Caco-2 (cell line): ENCODE results near the gene CLMN. TPM values are rescaled to one million over a fixed set of nuclear protein-coding genes. Genes with fewer than 3 reads are reported as not detected.

ENCODE experiments used
- BruUV-seq: library from RNA; stranded (reverse); fragments of 400-500 nt; replicated peaks from 2 replicates; lab custom pipeline; 2021; lab: Mats Ljungman, UMichigan
- CTCF ChIA-PET: fragments of 300-600 bp; sonication (Branson Sonifier 250); formaldehyde crosslinking; loops from one replicate; lab custom pipeline; 2022; ENCODE audit warnings: antibody characterized with exemption; lab: Charles Lee
- POLR2A ChIA-PET: fragments of 300-600 bp; sonication (Branson Sonifier 250); formaldehyde crosslinking; loops from one replicate; lab custom pipeline; 2022; ENCODE audit warnings: antibody characterized with exemption; lab: Charles Lee
- DNase-seq, 2 experiments: peaks; one replicate each; pipeline versions ENCODE4 v3.0.0 to v3.0.0-alpha.2; 2020 to 2022
- H3K27me3 ChIP-seq: replicated peaks from 2 replicates; pipeline ENCODE4 v1.6.0; 2011; ENCODE audit warnings: low read length; ENCODE audit not compliant: control insufficient read depth, insufficient read depth
- H3K36me3 ChIP-seq: 2 replicates; pipeline ENCODE4 v1.5.1; 2011; ENCODE audit warnings: low read length; ENCODE audit not compliant: control insufficient read depth, insufficient read depth
- H3K4me1 ChIP-seq: fragments of 250-450 bp; sonication (Bioruptor Pico); 2 replicates; pipeline ENCODE4 v1.5.1; 2020; ENCODE audit warnings: mild to moderate bottlenecking
- H3K4me3 ChIP-seq: 2 replicates; pipeline ENCODE4 v1.5.1; 2011; ENCODE audit warnings: low read depth, mild to moderate bottlenecking, control low read depth, low read length
- H3K9me3 ChIP-seq: fragments of 250-450 bp; sonication (Bioruptor Pico); 2 replicates; pipeline ENCODE4 v1.5.1; 2020; ENCODE audit warnings: mild to moderate bottlenecking, moderate library complexity
- H3K27ac Mint-ChIP-seq: one replicate; pipeline ENCODE4 v1.8.0; 2022; ENCODE audit warnings: mixed read lengths; ENCODE audit not compliant: unreplicated experiment
- H3K27me3 Mint-ChIP-seq: one replicate; pipeline ENCODE4 v1.8.0; 2022; ENCODE audit warnings: mixed read lengths; ENCODE audit not compliant: insufficient read depth, unreplicated experiment
- H3K36me3 Mint-ChIP-seq: one replicate; pipeline ENCODE4 v1.8.0; 2022; ENCODE audit warnings: mild to moderate bottlenecking, mixed read lengths; ENCODE audit not compliant: insufficient read depth, unreplicated experiment
- H3K4me1 Mint-ChIP-seq: one replicate; pipeline ENCODE4 v1.8.0; 2022; ENCODE audit warnings: low read depth, mixed read lengths; ENCODE audit not compliant: unreplicated experiment
- H3K4me3 Mint-ChIP-seq: one replicate; pipeline ENCODE4 v1.8.0; 2022; ENCODE audit warnings: mild to moderate bottlenecking, moderate library complexity, mixed read lengths; ENCODE audit not compliant: unreplicated experiment
- H3K9me3 Mint-ChIP-seq: one replicate; pipeline ENCODE4 v1.8.0; 2022; ENCODE audit warnings: mixed read lengths; ENCODE audit not compliant: unreplicated experiment
- CTCF ChIP-seq, 2 experiments: fragments of 200-600 bp in 1 of 2; IDR thresholded peaks; 1 replicate in 1 of 2; 2 replicates in 1 of 2; pipeline versions ENCODE4 v1.5.1 to v1.8.0; 2011 to 2022; ENCODE audit warnings: antibody characterized with exemption in 1 of 2, control low read depth in 1 of 2, inconsistent platforms in 1 of 2, low read depth in 1 of 2, low read length in 1 of 2, mild to moderate bottlenecking in 1 of 2, moderate library complexity in 1 of 2; ENCODE audit not compliant: insufficient read depth in 1 of 2, severe bottlenecking in 1 of 2, unreplicated experiment in 1 of 2
- intact Hi-C: fragments of 100-400 bp; cut with micrococcal nuclease; formaldehyde crosslinking; loops from one replicate; pipeline ENCODE4 v1.10.0; 2022; ENCODE audit not compliant: unreplicated experiment
- total RNA-seq: library from RNA; stranded (reverse); gene quantifications from 2 replicates; pipeline ENCODE4 v1.2.3, GENCODE V29; 2022

CLMN gene
- total RNA-seq, 1 experiment from 2014 or later, result 6.7 TPM

GRCh38 chr14:95318399-95319311 lies 1.1 kb downstream of the CLMN start:
- no peaks in the 10 kb centered on the region for H3K9me3 ChIP-seq
- no peaks in the 10 kb centered on the region; the same call in 1 of the 2 replicates for H3K4me1 ChIP-seq
- peak overlapping the region; percentile 76 for H3K4me3 ChIP-seq
- TF ChIP-seq CTCF (IDR thresholded peaks at IDR 0.05; ENCODE audit: insufficient read depth in 1 of 2, low read depth in 1 of 2, low read length in 1 of 2, severe bottlenecking in 1 of 2, unreplicated experiment in 1 of 2), result no peak
- intact Hi-C loops, result no loop called here
- Mint-ChIP-seq H3K27ac (no peak overlapping the region), H3K4me1 (peaks cover 10% of the 10 kb centered on the region), H3K27me3 (no peaks in the 10 kb centered on the region), H3K4me3 (peak overlapping the region; percentile 78), H3K9me3 (no peaks in the 10 kb centered on the region), H3K36me3 (no peaks in the 10 kb centered on the region)
- no peak for DNase-seq
- ChIA-PET POLR2A (no interaction called here), CTCF (interaction anchor here (0.7 kb wide), 1 partner anchor 161 kb away, joined by 3 read pairs; no protein-coding TSS in a partner anchor)
- no peaks in the 10 kb centered on the region for H3K27me3 ChIP-seq
- no peaks in the 10 kb centered on the region for H3K36me3 ChIP-seq
- no TSS peak for BruUV-seq

- intact Hi-C loops, result no loop called here
- ChIA-PET CTCF (no interaction called here), POLR2A (no interaction called here)
- no peaks in the 10 kb centered on the region for H3K9me3 Mint-ChIP-seq
- H3K27me3 Mint-ChIP-seq, result no peaks in the 10 kb centered on the region
- no peaks in the 10 kb centered on the region for H3K36me3 Mint-ChIP-seq
- no peak for DNase-seq
- Histone ChIP-seq H3K4me1 (no peaks in the 10 kb centered on the region; the same call in 1 of the 2 replicates), H3K36me3 (no peaks in the 10 kb centered on the region), H3K4me3 (no peak overlapping the region), H3K27me3 (no peaks in the 10 kb centered on the region), H3K9me3 (no peaks in the 10 kb centered on the region)
- BruUV-seq, result no TSS peak
- H3K27ac Mint-ChIP-seq, result no peak overlapping the region
- peaks cover 10% of the 10 kb centered on the region for H3K4me1 Mint-ChIP-seq
- no peak for TF ChIP-seq CTCF (IDR thresholded peaks at IDR 0.05; ENCODE audit: insufficient read depth in 1 of 2, low read depth in 1 of 2, low read length in 1 of 2, severe bottlenecking in 1 of 2, unreplicated experiment in 1 of 2)
- H3K4me3 Mint-ChIP-seq, result peak overlapping the region; percentile 51
These were observed 1.8 kb downstream of the CLMN start for GRCh38 chr14:95317817-95318343.

- intact Hi-C loops, result no loop called here
- no peak for DNase-seq
- ChIA-PET POLR2A (no interaction called here), CTCF (no interaction called here)
- Histone ChIP-seq H3K27me3 (no peaks in the 10 kb centered on the region), H3K4me3 (no peak overlapping the region), H3K9me3 (no peaks in the 10 kb centered on the region), H3K36me3 (no peaks in the 10 kb centered on the region), H3K4me1 (no peaks in the 10 kb centered on the region; the same call in 1 of the 2 replicates)
- Mint-ChIP-seq H3K4me1 (peaks cover 6% of the 10 kb centered on the region), H3K27ac (no peak overlapping the region), H3K36me3 (no peaks in the 10 kb centered on the region), H3K9me3 (no peaks in the 10 kb centered on the region), H3K4me3 (no peak overlapping the region), H3K27me3 (no peaks in the 10 kb centered on the region)
- no TSS peak for BruUV-seq
- TF ChIP-seq CTCF (IDR thresholded peaks at IDR 0.05; ENCODE audit: insufficient read depth in 1 of 2, low read depth in 1 of 2, low read length in 1 of 2, severe bottlenecking in 1 of 2, unreplicated experiment in 1 of 2), result no peak
These were observed 2.9 kb downstream of the CLMN start for GRCh38 chr14:95316821-95317220.
